Measurements from ENCODE around the gene MYO1A. TPM values are rescaled to one million over a fixed set of nuclear protein-coding genes. Genes with fewer than 3 reads are reported as not detected.

MYO1A gene
- total RNA-seq, 4 donors from 2014 or later: 0.22 to 0.54 (median 0.29) TPM

DNA sequence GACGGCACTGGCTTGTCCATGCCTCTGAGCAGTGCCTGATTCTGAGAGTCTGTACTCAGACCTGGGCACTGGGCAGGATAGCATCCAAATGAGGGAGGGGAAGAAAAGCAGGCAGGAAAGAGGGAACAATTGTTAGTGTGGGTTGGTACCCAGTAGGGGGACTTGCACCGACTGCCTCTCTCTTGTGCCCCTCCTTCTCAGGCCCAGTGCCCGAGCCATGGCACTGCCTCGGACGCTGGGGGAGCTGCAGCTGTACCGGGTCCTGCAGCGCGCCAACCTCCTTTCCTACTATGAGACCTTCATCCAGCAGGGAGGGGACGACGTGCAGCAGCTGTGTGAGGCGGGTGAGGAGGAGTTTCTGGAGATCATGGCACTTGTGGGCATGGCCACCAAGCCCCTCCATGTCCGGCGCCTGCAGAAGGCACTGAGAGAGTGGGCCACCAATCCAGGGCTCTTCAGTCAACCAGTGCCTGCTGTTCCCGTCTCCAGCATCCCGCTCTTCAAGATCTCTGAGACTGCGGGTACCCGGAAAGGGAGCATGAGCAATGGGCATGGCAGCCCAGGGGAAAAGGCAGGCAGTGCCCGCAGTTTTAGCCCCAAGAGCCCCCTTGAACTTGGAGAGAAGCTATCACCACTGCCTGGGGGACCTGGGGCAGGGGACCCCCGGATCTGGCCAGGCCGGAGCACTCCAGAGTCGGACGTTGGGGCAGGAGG, 41.2 kb upstream of the MYO1A start:
- TF ChIP-seq POLR2A (IDR thresholded peaks at IDR 0.05) (no peak), POLR2AphosphoS5 (IDR thresholded peaks at IDR 0.05) (peak; percentile 10), EP300 (IDR thresholded peaks at IDR 0.05) (no peak)
- TF ChIP-seq, protein P1, sequence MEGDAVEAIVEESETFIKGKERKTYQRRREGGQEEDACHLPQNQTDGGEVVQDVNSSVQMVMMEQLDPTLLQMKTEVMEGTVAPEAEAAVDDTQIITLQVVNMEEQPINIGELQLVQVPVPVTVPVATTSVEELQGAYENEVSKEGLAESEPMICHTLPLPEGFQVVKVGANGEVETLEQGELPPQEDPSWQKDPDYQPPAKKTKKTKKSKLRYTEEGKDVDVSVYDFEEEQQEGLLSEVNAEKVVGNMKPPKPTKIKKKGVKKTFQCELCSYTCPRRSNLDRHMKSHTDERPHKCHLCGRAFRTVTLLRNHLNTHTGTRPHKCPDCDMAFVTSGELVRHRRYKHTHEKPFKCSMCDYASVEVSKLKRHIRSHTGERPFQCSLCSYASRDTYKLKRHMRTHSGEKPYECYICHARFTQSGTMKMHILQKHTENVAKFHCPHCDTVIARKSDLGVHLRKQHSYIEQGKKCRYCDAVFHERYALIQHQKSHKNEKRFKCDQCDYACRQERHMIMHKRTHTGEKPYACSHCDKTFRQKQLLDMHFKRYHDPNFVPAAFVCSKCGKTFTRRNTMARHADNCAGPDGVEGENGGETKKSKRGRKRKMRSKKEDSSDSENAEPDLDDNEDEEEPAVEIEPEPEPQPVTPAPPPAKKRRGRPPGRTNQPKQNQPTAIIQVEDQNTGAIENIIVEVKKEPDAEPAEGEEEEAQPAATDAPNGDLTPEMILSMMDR (IDR thresholded peaks at IDR 0.05): peak in 3 of 4 experiments; percentile 24 to 30 (median 26)
- WGBS, 2 donors (ENCODE audit: low coverage in 1 of 2): 59% methylated on average over 5 of the region's 22 CpGs; no CpG with 5 or more reads in 1 of the 2 donors
- no peaks in the 10 kb centered on the region for H3K27me3 ChIP-seq
- no peak for ATAC-seq
- peak overlapping the region in 1 of 2 donors; percentile 95 for H3K4me3 ChIP-seq
- H3K9me3 ChIP-seq: no peaks in the 10 kb centered on the region
- peak overlapping the region in 3 of 4 donors; percentile 99 to 100 (median 100) for H3K27ac ChIP-seq
- peaks cover 0 to 49% of the 10 kb centered on the region in 2 donors for H3K36me3 ChIP-seq
- peaks cover 5 to 72% (median 44%) of the 10 kb centered on the region in 3 donors for H3K4me1 ChIP-seq

DNA sequence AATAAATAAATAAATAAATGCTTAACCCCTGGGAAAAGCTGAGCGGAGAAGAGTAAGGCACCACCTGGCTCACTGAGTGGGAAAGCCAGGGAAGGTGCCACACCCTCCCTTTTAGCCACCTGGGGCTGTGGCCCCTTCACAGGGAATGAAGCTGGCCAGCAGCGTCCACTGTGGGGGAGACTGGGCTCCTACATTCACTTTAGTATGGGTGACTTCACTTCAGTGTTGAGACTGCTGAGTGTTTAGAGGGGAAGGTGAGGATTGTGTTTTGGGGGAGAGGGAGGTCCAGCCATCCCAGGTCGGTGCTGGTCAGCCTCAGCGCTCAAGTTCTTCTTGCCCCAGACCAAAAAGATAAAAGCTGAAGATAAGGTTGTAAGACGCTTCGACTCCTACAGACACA, 40.6 kb upstream of the MYO1A start:
- peak overlapping the region; percentile 68 to 100 (median 100) for H3K27ac ChIP-seq
- H3K36me3 ChIP-seq: peaks cover 0 to 43% of the 10 kb centered on the region in 2 donors
- WGBS, 2 donors (ENCODE audit: low coverage in 1 of 2): 20 to 22% methylated on average over 1 to 2 of the region's 6 CpGs
- H3K27me3 ChIP-seq: no peaks in the 10 kb centered on the region
- H3K4me1 ChIP-seq: peaks cover 5 to 75% (median 44%) of the 10 kb centered on the region in 3 donors
- peak overlapping the region; percentile 55 to 95 for H3K4me3 ChIP-seq
- no peaks in the 10 kb centered on the region for H3K9me3 ChIP-seq
- TF ChIP-seq EP300 (IDR thresholded peaks at IDR 0.05): no peak
- TF ChIP-seq POLR2AphosphoS5 (IDR thresholded peaks at IDR 0.05): no peak
- TF ChIP-seq POLR2A (IDR thresholded peaks at IDR 0.05): no peak
- TF ChIP-seq, protein P1 (IDR thresholded peaks at IDR 0.05): no peak
- ATAC-seq: no peak

DNA sequence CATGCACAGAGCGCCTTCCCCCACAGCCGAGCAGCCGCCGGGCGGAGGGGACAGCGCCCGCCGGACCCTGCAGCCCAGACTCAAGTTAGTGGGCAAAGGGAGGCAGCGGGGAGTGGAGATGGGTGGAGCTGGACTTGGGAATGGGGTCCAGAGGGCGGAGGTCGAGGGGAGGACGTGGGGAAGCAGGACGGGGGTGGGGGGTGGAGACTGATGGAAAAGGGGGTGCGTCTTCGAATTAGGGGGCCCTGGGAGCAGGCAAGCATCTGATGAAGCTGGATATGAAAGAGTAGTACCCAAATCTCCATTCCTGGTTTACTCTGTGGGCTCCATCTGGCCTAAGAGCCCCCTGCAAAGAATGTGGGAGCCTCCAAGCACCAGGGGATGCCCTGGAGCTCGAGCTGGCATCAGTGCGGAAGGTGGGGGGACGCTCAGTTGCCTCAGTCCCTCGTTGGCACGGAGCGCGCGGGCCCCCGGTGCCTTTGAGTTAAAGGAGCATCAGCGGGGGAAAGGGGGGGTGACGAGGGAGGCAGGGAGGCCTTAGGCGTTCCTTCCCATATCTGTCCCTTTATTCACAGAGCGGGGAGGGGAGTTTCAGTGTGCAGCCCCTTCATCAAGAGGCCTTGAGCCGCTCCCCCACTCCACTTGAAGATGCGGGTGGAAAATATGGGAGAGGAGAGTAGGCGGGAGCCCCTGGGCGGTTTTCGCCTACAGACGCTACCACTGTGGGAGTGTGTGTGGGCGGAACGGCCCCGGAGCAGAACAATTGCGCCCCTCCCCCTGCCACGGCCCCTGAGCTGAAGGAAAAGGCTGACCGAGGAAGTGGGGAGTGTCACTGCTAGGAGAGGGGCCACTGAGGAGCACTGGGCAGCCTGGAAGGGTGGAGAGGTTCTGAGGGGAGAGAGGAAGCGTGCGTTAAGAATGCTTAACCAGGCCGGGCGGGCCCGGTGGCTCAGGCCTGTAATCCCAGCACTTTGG, 39.6 kb upstream of the MYO1A start:
- TF ChIP-seq POLR2A (IDR thresholded peaks at IDR 0.05): peak in 1 of 2 donors; percentile 40
- TF ChIP-seq POLR2AphosphoS5 (IDR thresholded peaks at IDR 0.05): peak; percentile 43
- TF ChIP-seq, protein P1 (IDR thresholded peaks at IDR 0.05): no peak
- TF ChIP-seq EP300 (IDR thresholded peaks at IDR 0.05): no peak
- Histone ChIP-seq H3K36me3 (peaks cover 0 to 33% of the 10 kb centered on the region in 2 donors), H3K27ac (peak overlapping the region; percentile 68 to 100 (median 100)), H3K4me3 (peak overlapping the region; percentile 55 to 95), H3K9me3 (no peaks in the 10 kb centered on the region), H3K27me3 (no peaks in the 10 kb centered on the region), H3K4me1 (peaks cover 5 to 72% (median 44%) of the 10 kb centered on the region in 3 donors)
- no peak for ATAC-seq
- 1% methylated on average over 23 to 24 of the region's 45 CpGs for WGBS, 2 donors (ENCODE audit: low coverage in 1 of 2)

DNA sequence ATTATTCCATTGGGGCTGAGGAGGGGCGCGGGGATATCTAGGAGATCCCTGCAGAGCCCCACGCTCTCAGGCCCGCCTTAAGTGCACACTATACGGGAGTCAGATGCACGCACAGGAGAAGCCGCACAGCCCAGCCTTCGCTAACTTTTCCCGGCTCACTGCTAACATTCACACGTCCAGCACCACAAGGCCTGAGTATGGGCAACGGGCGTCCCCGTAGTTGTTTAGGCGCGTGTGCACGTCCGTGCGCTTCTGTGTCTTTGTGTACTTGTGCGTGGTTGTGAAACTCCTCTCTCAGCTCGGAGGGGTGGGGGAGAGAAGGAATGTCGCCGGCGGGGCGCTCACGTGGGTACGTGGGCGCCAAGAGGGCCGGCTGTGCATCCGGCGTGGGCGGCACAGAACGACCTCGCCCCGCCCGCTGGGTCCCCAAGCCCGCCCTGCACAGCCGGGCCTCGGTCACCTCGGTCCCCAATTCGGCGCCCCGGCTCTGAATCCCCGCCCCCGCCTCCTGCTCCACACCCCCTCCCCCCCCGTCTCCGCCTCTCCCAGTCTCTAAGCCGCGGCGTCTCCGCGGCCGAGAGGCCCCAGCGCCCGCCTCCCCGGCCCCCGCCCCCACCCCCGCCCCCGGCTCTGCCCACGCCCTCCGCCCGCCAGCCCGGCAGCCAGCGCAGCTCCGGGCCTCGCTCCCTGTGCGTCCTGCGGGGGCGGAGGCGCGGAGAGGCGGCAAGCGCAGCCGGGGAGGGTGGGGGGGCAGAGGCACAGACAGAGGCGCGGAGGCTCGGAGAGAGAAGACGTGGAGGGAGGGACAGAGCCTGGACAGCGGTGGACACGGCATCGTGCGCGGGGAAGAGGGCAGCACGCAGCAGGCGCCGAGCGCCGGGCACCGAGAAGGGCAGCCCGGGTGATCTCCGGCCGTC, 38.7 kb upstream of the MYO1A start, which contains the start of gene NAB2:
TSS of gene NAB2 (plus strand) at position 761 of the 917 bp plus-strand sequence. CDS start 158 bp downstream, outside the sequence.
- peak; percentile 71 for TF ChIP-seq POLR2A (IDR thresholded peaks at IDR 0.05)
- TF ChIP-seq, protein P1 (IDR thresholded peaks at IDR 0.05): peak in 1 of 4 experiments; percentile 0
- TF ChIP-seq EP300 (IDR thresholded peaks at IDR 0.05): no peak
- TF ChIP-seq POLR2AphosphoS5 (IDR thresholded peaks at IDR 0.05): peak; percentile 98
- WGBS, 2 donors (ENCODE audit: low coverage in 1 of 2): 0 to 1% methylated on average over 4 to 25 of the region's 91 CpGs
- Histone ChIP-seq H3K27me3 (no peaks in the 10 kb centered on the region), H3K4me3 (peak within 1 kb of the TSS; percentile 77 to 95), H3K36me3 (peaks cover 0 to 27% of the 10 kb centered on the region in 2 donors), H3K4me1 (peaks cover 3 to 62% (median 34%) of the 10 kb centered on the region in 3 donors), H3K9me3 (no peaks in the 10 kb centered on the region), H3K27ac (peak within 1 kb of the TSS; percentile 91 to 100 (median 100))
- ATAC-seq: peak; percentile 83
